Measurements from ENCODE around the gene FRMPD4.

GRCh38 chrX:12443534-12444098 is 305.3 kb downstream of the FRMPD4 start:
- TF ChIP-seq ZFP3 (CRISPR knock-in tag; IDR thresholded peaks at IDR 0.05) (no peak), OSR1 (CRISPR knock-in tag; IDR thresholded peaks at IDR 0.05) (no peak), ZFP30 (CRISPR knock-in tag; IDR thresholded peaks at IDR 0.05) (no peak), GLIS3 (CRISPR knock-in tag; IDR thresholded peaks at IDR 0.05) (no peak), ZNF70 (CRISPR knock-in tag; IDR thresholded peaks at IDR 0.05) (no peak), TCF4 (CRISPR knock-in tag; IDR thresholded peaks at IDR 0.05; ENCODE audit: borderline replicate concordance) (no peak)

All from SK-N-SH treated with all-trans-retinoic acid at 6 μM for 48 hours (cell line).